ENCODE results near the gene CYTH1.

DNA sequence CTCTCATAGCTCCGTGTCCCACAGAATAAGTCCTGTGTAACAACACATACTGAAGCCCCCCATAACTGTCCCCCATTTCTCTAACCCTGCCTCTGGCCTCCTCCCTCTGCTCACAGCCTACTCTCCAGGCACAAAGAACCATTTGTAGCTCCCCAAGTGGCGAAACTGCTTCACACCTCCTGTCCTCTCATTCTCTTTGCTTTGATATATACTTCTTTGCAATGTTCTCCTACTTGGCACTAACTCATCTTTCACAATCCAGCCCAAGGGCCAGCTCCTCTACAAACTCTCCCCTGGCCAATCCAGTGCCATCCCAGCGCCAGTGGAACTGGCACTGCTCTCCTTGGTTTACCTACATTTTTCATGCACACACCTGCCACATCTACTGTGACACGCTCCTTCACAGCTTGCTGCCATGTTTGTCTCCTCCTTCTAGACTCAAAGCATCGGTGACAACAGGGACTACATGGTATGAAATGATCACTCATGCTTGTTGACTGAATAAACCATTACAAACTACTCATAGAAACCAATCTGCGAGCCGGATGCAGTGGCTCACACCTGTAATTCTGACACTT is 12.8 kb downstream of the CYTH1 start:
- TF ChIP-seq, protein P1, sequence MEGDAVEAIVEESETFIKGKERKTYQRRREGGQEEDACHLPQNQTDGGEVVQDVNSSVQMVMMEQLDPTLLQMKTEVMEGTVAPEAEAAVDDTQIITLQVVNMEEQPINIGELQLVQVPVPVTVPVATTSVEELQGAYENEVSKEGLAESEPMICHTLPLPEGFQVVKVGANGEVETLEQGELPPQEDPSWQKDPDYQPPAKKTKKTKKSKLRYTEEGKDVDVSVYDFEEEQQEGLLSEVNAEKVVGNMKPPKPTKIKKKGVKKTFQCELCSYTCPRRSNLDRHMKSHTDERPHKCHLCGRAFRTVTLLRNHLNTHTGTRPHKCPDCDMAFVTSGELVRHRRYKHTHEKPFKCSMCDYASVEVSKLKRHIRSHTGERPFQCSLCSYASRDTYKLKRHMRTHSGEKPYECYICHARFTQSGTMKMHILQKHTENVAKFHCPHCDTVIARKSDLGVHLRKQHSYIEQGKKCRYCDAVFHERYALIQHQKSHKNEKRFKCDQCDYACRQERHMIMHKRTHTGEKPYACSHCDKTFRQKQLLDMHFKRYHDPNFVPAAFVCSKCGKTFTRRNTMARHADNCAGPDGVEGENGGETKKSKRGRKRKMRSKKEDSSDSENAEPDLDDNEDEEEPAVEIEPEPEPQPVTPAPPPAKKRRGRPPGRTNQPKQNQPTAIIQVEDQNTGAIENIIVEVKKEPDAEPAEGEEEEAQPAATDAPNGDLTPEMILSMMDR (IDR thresholded peaks at IDR 0.05 in 2 of 3, conservative IDR thresholded peaks at IDR 0.05 in 1 of 3; ENCODE audit: control insufficient read depth in 2 of 3, extremely low read depth in 1 of 3, insufficient read depth in 1 of 3, low read depth in 3 of 3, low read length in 3 of 3), result peak; percentile 36 to 45 (median 45)
- TF ChIP-seq POLR2A (IDR thresholded peaks at IDR 0.05; ENCODE audit: low read depth, low read length), result peak; percentile 54; the same call in 1 of the 2 replicates
- TF ChIP-seq, protein P2, sequence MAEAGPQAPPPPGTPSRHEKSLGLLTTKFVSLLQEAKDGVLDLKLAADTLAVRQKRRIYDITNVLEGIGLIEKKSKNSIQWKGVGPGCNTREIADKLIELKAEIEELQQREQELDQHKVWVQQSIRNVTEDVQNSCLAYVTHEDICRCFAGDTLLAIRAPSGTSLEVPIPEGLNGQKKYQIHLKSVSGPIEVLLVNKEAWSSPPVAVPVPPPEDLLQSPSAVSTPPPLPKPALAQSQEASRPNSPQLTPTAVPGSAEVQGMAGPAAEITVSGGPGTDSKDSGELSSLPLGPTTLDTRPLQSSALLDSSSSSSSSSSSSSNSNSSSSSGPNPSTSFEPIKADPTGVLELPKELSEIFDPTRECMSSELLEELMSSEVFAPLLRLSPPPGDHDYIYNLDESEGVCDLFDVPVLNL (IDR thresholded peaks at IDR 0.05; ENCODE audit: low read depth, low read length), result no peak
- no peak for TF ChIP-seq JUND (IDR thresholded peaks at IDR 0.05; ENCODE audit: low read depth, low read length)
- 0 out of 2 replicates have a peak, but pooled peaks have one; percentile 17 for TF ChIP-seq POLR2AphosphoS5 (IDR thresholded peaks at IDR 0.05; ENCODE audit: low read length)
- TF ChIP-seq RCOR1 (conservative IDR thresholded peaks at IDR 0.05; ENCODE audit: low read depth, low read length), result no peak
- no peak for TF ChIP-seq SREBF2 (IDR thresholded peaks at IDR 0.05; ENCODE audit: low read length)

Measured in GM12878 (cell line).